OCI-LY1 (cell line): Measurements from ENCODE around the gene GPR62.

Experiments used
- EZH2 ChIP-seq: fragments of 200-600 bp; sonication (generic), shearing (Covaris generic); IDR thresholded peaks from 2 replicates; pipeline ENCODE4 v1.8.0; 2017; ENCODE audit warnings: borderline replicate concordance, mixed run types, mild to moderate bottlenecking, antibody characterized with exemption, low read length, moderate library complexity, mixed read lengths
- TF ChIP-seq, protein P1 (sequence below): fragments of 200-600 bp; sonication (generic), shearing (Covaris generic); IDR thresholded peaks from 2 replicates; pipeline ENCODE4 v1.5.1; 2017; ENCODE audit warnings: mild to moderate bottlenecking, antibody characterized with exemption, low read length, moderate library complexity, mixed read lengths

DNA sequence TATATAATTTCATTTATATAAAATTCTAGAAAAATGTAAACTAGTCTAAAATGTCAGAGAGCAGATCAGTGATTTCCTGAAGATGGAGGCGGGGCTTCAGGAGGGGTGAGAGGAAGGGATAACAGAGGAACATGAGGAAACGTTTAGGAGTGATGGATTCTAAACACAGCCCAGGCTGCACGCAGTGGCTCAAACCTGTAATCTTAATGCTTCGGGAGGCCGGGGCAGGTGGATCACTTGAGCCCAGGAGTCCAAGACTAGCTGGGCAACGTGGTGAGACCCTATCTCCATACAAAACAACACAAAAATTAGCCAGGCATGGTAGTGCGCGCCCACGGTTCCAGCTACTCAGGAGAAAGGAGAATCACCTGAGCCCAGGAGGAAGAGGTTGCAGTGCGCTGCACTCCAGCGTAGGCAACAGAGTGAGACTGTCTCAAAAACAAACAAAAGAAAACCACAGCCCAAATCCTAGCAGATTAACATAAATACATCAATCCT, 34.1 kb upstream of the GPR62 start:
- TF ChIP-seq, protein P1, sequence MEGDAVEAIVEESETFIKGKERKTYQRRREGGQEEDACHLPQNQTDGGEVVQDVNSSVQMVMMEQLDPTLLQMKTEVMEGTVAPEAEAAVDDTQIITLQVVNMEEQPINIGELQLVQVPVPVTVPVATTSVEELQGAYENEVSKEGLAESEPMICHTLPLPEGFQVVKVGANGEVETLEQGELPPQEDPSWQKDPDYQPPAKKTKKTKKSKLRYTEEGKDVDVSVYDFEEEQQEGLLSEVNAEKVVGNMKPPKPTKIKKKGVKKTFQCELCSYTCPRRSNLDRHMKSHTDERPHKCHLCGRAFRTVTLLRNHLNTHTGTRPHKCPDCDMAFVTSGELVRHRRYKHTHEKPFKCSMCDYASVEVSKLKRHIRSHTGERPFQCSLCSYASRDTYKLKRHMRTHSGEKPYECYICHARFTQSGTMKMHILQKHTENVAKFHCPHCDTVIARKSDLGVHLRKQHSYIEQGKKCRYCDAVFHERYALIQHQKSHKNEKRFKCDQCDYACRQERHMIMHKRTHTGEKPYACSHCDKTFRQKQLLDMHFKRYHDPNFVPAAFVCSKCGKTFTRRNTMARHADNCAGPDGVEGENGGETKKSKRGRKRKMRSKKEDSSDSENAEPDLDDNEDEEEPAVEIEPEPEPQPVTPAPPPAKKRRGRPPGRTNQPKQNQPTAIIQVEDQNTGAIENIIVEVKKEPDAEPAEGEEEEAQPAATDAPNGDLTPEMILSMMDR, result no peak
- no peak for TF ChIP-seq EZH2
